Retina (tissue), 1 donor: Measurements from ENCODE around the gene APLF.
"Not testable (repeated sequence)": the region's sequence is repeated elsewhere in the genome, so short reads cannot be mapped to it uniquely, and the experiment has no call there.

Experiments used
- DNase-seq: peaks from one replicate; pipeline ENCODE4 v3.0.0-alpha.2; 2016

Gene APLF

GRCh38 chr2:68441994-68442322 is 25.4 kb upstream of the APLF start:
- no peak for DNase-seq

GRCh38 chr2:68446425-68446824 is 21.0 kb upstream of the APLF start:
- DNase-seq, result not testable (repeated sequence)

- DNase-seq, result no peak
These were observed 20.3 kb upstream of the APLF start for GRCh38 chr2:68447118-68447517.

- peak; percentile 58 for DNase-seq
These were observed 18.4 kb upstream of the APLF start for GRCh38 chr2:68448671-68449653.

- DNase-seq, result no peak
These were observed 15.1 kb upstream of the APLF start for GRCh38 chr2:68452158-68452900.

- DNase-seq, result no peak
These were observed 13.5 kb upstream of the APLF start for GRCh38 chr2:68453761-68454360.

- no peak for DNase-seq
These were observed 12.7 kb upstream of the APLF start for GRCh38 chr2:68454719-68455118.

GRCh38 chr2:68456198-68456597 is 11.2 kb upstream of the APLF start:
- DNase-seq, result no peak

GRCh38 chr2:68458981-68459380 is 8.4 kb upstream of the APLF start:
- no peak for DNase-seq

- DNase-seq, result peak; percentile 26
These were observed 4.0 kb upstream of the APLF start for GRCh38 chr2:68463287-68463877.

GRCh38 chr2:68464651-68465050 is 2.7 kb upstream of the APLF start:
- no peak for DNase-seq

GRCh38 chr2:68465081-68465916 is 2.1 kb upstream of the APLF start:
- no peak for DNase-seq

- no peak for DNase-seq
These were observed 1.0 kb upstream of the APLF start for GRCh38 chr2:68466361-68466777.

- DNase-seq, result no peak
These were observed 658 bp upstream of the APLF start for GRCh38 chr2:68466778-68467076.

GRCh38 chr2:68468801-68469200 is 1.4 kb downstream of the APLF start:
- no peak for DNase-seq

- DNase-seq, result no peak
These were observed 2.5 kb downstream of the APLF start for GRCh38 chr2:68469935-68470334.

- DNase-seq, result no peak
These were observed 4.0 kb downstream of the APLF start for GRCh38 chr2:68471385-68471784.

GRCh38 chr2:68472796-68473414 is 5.5 kb downstream of the APLF start:
- no peak for DNase-seq

GRCh38 chr2:68475110-68475509 is 7.7 kb downstream of the APLF start:
- no peak for DNase-seq

- DNase-seq, result no peak
These were observed 8.2 kb downstream of the APLF start for GRCh38 chr2:68475576-68475975.

- DNase-seq, result no peak
These were observed 9.1 kb downstream of the APLF start for GRCh38 chr2:68476454-68476853.

- DNase-seq, result no peak
These were observed 11.3 kb downstream of the APLF start for GRCh38 chr2:68478688-68479087.
